Esophagus squamous epithelium (tissue), 5 donors: Measurements from ENCODE around the gene TAX1BP3. TPM values are rescaled to one million over a fixed set of nuclear protein-coding genes. Genes with fewer than 3 reads are reported as not detected.

ENCODE experiments used
- DNase-seq: peaks from one replicate; lab custom pipeline; 2025; lab: John Stamatoyannopoulos, UW
- H3K27ac ChIP-seq, 4 donors: fragments of 200-600 bp; sonication (generic); one replicate each; pipeline ENCODE4 v1.5.1; 2016 to 2019; ENCODE audit warnings: mild to moderate bottlenecking in 1 of 4
- H3K27me3 ChIP-seq, 4 donors: fragments of 200-600 bp; sonication (generic); 1 replicate in 3 of 4; 2 replicates in 1 of 4; pipeline versions ENCODE4 v1.5.1 to v1.6.0; 2017 to 2021; ENCODE audit warnings: antibody characterized with exemption in 1 of 4
- H3K36me3 ChIP-seq, 3 donors: fragments of 200-600 bp; sonication (generic); one replicate each; pipeline ENCODE4 v1.5.1; 2016 to 2019
- H3K4me1 ChIP-seq, 3 donors: fragments of 200-600 bp; sonication (generic); one replicate each; pipeline ENCODE4 v1.5.1; 2017 to 2019
- H3K4me3 ChIP-seq, 4 donors: fragments of 200-600 bp; sonication (generic); 1 replicate in 3 of 4; 2 replicates in 1 of 4; pipeline ENCODE4 v1.5.1; 2016 to 2019; ENCODE audit warnings: mild to moderate bottlenecking in 2 of 4, moderate library complexity in 1 of 4
- H3K9me3 ChIP-seq, 3 donors: fragments of 200-600 bp; sonication (generic); one replicate each; pipeline ENCODE4 v1.5.1; 2016 to 2019
- CTCF ChIP-seq, 6 experiments: fragments of 450-650 bp in 4 of 6; fragments of 200-600 bp in 2 of 6; sonication (generic) in 2 of 6; IDR thresholded peaks; one replicate each; pipeline ENCODE4 v1.5.1; 2016 to 2019; ENCODE audit warnings: antibody characterized with exemption in 6 of 6, mild to moderate bottlenecking in 4 of 6, moderate library complexity in 4 of 6
- POLR2A ChIP-seq, 4 donors: fragments of 450-650 bp; IDR thresholded peaks; one replicate each; pipeline ENCODE4 v1.6.1; 2017; ENCODE audit warnings: antibody characterized with exemption in 4 of 4, mild to moderate bottlenecking in 4 of 4, moderate library complexity in 3 of 4
- WGBS, 2 donors: methylation state at CpG; one replicate each; pipeline ENCODE4 v1.1.5; 2018; 5-methylcytosine and 5-hydroxymethylcytosine counted together
- intact Hi-C: fragments of 100-400 bp; cut with DNase I; formaldehyde crosslinking; loops from one replicate; pipeline ENCODE4 v1.15.0; 2022
- total RNA-seq, 4 donors: library from RNA; depleted of rRNA; stranded (reverse); fragments of >200 nt; gene quantifications; one replicate each; pipeline ENCODE4 v1.1.0, GENCODE V29; 2016
- donor health status: DM: yes; HTN: yes; CAD: no.

Gene TAX1BP3
- total RNA-seq, 4 donors from 2014 or later: 185 to 371 (median 293) TPM

DNA sequence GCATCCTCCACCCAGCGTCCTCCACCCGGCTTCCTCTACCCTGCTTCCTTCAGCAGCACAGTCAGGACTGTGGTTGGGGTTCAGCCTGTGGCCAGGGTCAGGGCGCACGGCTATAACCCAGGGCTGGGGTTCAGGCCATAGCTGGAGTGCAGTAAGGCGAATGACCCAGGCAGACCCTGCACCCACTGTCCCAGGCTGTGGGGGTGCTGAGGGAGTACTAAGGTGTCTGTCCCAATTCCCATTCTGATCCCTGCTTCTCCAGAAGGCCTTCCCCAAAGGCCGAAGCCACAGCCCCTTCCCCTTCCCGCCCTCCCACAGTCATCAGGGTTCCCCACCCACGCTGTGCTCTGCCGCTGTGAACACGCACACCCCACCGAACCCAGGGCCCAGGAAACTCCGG is 12.7 kb upstream of the TAX1BP3 start:
- DNase-seq: no peak
- Histone ChIP-seq H3K27ac (no peak overlapping the region), H3K4me1 (peaks cover 0 to 24% (median 8%) of the 10 kb centered on the region in 3 donors), H3K36me3 (no peaks in the 10 kb centered on the region), H3K4me3 (no peak overlapping the region), H3K9me3 (no peaks in the 10 kb centered on the region), H3K27me3 (peaks cover 0 to 45% (median 0%) of the 10 kb centered on the region in 4 donors)
- WGBS, 2 donors: 75 to 87% methylated on average over 4 to 5 of the region's 12 CpGs
- no peak for TF ChIP-seq CTCF (IDR thresholded peaks at IDR 0.05)
- intact Hi-C loops: no loop called here

DNA sequence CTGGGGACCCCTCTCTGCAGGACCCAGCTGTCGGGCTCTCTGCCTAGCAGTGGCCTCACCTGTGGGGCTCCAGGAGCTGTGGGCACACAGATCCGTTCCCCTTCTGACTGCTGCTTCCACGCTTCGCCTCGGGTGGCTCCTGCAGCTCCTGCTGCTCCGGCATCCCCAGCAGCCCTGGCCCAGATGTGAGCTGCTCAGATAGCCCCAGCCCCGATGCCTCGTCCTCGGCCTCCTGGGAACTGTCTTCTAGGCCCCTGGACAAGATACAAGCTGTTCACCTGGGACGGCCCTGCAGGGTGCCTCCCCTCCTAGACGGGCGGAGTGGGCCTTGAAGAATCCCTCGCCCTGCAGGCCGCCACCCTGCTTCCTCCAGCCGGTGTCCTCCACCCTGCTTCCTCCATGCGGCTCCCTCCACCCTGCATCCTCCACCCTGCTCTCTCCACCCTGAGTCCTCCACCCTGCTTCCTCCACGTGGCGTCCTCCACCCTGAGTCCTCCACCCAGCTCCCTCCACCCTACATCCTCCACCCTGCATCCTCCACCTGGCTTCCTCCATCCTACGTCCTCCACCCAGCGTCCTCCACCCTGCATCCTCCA is 11.3 kb upstream of the TAX1BP3 start:
- TF ChIP-seq CTCF (IDR thresholded peaks at IDR 0.05) (no peak), POLR2A (IDR thresholded peaks at IDR 0.05) (no peak)
- Histone ChIP-seq H3K27ac (no peak overlapping the region), H3K36me3 (no peaks in the 10 kb centered on the region), H3K27me3 (peaks cover 0 to 36% (median 0%) of the 10 kb centered on the region in 4 donors), H3K4me3 (no peak overlapping the region), H3K4me1 (peaks cover 0 to 18% (median 8%) of the 10 kb centered on the region in 3 donors), H3K9me3 (no peaks in the 10 kb centered on the region)
- intact Hi-C loops: no loop called here
- DNase-seq: no peak
- 45 to 48% methylated on average over 11 to 14 of the region's 20 CpGs for WGBS, 2 donors

- Histone ChIP-seq H3K4me3 (no peak overlapping the region), H3K36me3 (no peaks in the 10 kb centered on the region), H3K27ac (no peak overlapping the region), H3K4me1 (peaks cover 0 to 18% (median 8%) of the 10 kb centered on the region in 3 donors), H3K9me3 (no peaks in the 10 kb centered on the region), H3K27me3 (peaks cover 0 to 31% (median 0%) of the 10 kb centered on the region in 4 donors)
- no peak for DNase-seq
- 87 to 92% methylated on average over 5 to 11 of the region's 27 CpGs for WGBS, 2 donors
- intact Hi-C loops: no loop called here
- TF ChIP-seq POLR2A (IDR thresholded peaks at IDR 0.05) (no peak), CTCF (IDR thresholded peaks at IDR 0.05) (no peak)
Observed at GRCh38 chr17:3678821-3679530, 10.6 kb upstream of the TAX1BP3 start.

DNA sequence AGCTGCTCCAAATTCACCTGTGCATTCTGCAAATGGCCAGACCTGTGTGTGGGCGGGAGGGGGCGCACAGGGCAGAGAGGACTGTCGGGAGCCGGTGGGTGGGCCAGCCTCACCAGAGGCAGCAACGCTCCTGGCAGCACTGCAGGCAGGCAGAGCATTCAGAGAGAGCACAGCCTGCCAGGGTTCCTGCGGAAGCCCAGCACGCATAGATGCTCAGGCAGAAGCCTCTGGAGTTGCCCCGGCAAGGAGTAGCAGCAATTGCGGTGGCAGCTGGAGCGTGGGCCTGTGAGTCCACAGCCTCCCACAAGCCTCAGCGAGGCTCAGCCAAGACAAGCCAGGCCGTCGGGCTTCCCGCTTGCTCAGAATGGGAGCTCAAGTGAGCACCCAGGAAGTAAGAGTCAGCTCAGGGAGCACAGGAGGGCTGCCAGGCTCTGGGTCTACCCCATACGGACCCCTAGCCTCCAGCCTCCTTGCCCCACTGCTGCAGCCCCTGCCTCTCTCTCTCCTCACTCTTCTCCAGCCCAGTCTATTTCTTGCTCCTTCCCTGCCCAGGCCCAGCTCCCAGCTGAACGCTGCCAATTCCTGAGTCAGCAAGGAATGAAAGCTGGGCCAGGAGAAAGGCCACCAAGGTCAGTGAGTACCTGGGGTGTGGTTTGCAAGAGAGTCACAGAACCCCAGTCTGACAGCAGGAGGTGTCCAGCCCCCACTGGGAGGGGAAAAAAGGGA is 9.9 kb upstream of the TAX1BP3 start:
- 35 to 58% methylated on average over 4 to 6 of the region's 16 CpGs for WGBS, 2 donors
- Histone ChIP-seq H3K4me1 (peaks cover 0 to 18% (median 8%) of the 10 kb centered on the region in 3 donors), H3K4me3 (no peak overlapping the region), H3K27ac (no peak overlapping the region), H3K9me3 (no peaks in the 10 kb centered on the region), H3K27me3 (peaks cover 0 to 23% (median 0%) of the 10 kb centered on the region in 4 donors), H3K36me3 (no peaks in the 10 kb centered on the region)
- TF ChIP-seq POLR2A (IDR thresholded peaks at IDR 0.05): no peak
- no peak for TF ChIP-seq CTCF (IDR thresholded peaks at IDR 0.05)
- intact Hi-C loops: no loop called here
- DNase-seq: no peak

GRCh38 chr17:3675886-3676285 is 7.5 kb upstream of the TAX1BP3 start:
- intact Hi-C loops: no loop called here
- 70 to 73% methylated on average over 4 to 6 of the region's 11 CpGs for WGBS, 2 donors
- peaks cover 0 to 1% (median 0%) of the 10 kb centered on the region in 4 donors for H3K27me3 ChIP-seq
- H3K36me3 ChIP-seq: peaks cover 0 to 11% (median 0%) of the 10 kb centered on the region in 3 donors
- peaks cover 0 to 15% (median 8%) of the 10 kb centered on the region in 3 donors for H3K4me1 ChIP-seq
- no peak overlapping the region for H3K27ac ChIP-seq
- DNase-seq: no peak
- TF ChIP-seq POLR2A (IDR thresholded peaks at IDR 0.05) (no peak), CTCF (IDR thresholded peaks at IDR 0.05) (no peak)
- no peak overlapping the region for H3K4me3 ChIP-seq
- H3K9me3 ChIP-seq: no peaks in the 10 kb centered on the region
